ENCODE measurements around the gene PACRG.

- TF ChIP-seq, protein P1, sequence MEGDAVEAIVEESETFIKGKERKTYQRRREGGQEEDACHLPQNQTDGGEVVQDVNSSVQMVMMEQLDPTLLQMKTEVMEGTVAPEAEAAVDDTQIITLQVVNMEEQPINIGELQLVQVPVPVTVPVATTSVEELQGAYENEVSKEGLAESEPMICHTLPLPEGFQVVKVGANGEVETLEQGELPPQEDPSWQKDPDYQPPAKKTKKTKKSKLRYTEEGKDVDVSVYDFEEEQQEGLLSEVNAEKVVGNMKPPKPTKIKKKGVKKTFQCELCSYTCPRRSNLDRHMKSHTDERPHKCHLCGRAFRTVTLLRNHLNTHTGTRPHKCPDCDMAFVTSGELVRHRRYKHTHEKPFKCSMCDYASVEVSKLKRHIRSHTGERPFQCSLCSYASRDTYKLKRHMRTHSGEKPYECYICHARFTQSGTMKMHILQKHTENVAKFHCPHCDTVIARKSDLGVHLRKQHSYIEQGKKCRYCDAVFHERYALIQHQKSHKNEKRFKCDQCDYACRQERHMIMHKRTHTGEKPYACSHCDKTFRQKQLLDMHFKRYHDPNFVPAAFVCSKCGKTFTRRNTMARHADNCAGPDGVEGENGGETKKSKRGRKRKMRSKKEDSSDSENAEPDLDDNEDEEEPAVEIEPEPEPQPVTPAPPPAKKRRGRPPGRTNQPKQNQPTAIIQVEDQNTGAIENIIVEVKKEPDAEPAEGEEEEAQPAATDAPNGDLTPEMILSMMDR (IDR thresholded peaks at IDR 0.05), result no peak
- no peak for TF ChIP-seq EP300 (IDR thresholded peaks at IDR 0.05)
- TF ChIP-seq POLR2A (IDR thresholded peaks at IDR 0.05), result no peak
These were observed 13.6 kb upstream of the PACRG start for GRCh38 chr6:162713974-162714780.

Measured in ovary (tissue), 3 donors.